SU-DHL-6 (cell line): ENCODE data around the gene TM4SF1.

ENCODE experiments used
- CTCF ChIP-seq: fragments of 200-600 bp; sonication (generic); IDR thresholded peaks from one replicate; pipeline ENCODE4 v1.5.1; 2017; ENCODE audit warnings: antibody characterized with exemption, mild to moderate bottlenecking, low read length, moderate library complexity; ENCODE audit not compliant: insufficient read depth, poor library complexity, severe bottlenecking
- EZH2phosphoT487 ChIP-seq: fragments of 200-600 bp; sonication (generic), shearing (Covaris generic); conservative IDR thresholded peaks from 2 replicates; pipeline ENCODE4 v1.6.1; 2018; ENCODE audit warnings: mild to moderate bottlenecking, antibody characterized with exemption, low read length, moderate library complexity, mixed read lengths

DNA sequence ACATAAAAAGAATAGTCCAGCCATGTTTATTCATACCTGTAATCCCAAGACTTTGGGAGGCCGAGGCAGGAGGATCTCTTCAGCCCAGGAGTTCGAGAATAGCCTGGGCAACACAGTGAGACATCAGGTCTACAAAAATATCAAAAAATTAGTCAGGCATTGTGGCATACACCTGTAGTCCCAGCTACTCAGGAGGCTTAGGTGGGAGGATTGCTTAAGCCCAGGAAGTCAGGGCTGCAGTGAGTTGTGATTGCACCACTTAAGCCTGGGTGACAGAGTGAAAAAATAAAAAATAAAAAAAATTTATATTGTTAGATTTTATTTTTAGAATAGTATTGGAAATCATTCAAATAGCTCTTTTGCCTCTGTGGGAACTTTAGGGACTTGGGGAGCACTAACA, 12.8 kb upstream of the TM4SF1 start:
- TF ChIP-seq CTCF (no peak), EZH2phosphoT487 (no peak)
